KMS-11 (cell line): Measurements from ENCODE around the gene R3HCC1L.

ENCODE experiments used
- H2AFZ ChIP-seq: fragments of 200-600 bp; sonication (generic); 2 replicates; pipeline ENCODE4 v1.6.1; 2016; ENCODE audit warnings: antibody characterized with exemption, mixed run types, low read depth
- H3K27ac ChIP-seq: fragments of 200-600 bp; sonication (generic); 2 replicates; pipeline ENCODE4 v1.6.1; 2016; ENCODE audit warnings: mild to moderate bottlenecking, mixed run types
- H3K27me3 ChIP-seq: fragments of 200-600 bp; sonication (generic); 2 replicates; pipeline ENCODE4 v1.6.1; 2017; ENCODE audit warnings: mild to moderate bottlenecking, low read depth, mixed run types, moderate library complexity; ENCODE audit not compliant: insufficient read depth
- H3K36me3 ChIP-seq: fragments of 200-600 bp; sonication (generic); 2 replicates; pipeline ENCODE4 v1.6.1; 2017; ENCODE audit warnings: mild to moderate bottlenecking, mixed run types; ENCODE audit not compliant: insufficient read depth
- H3K4me1 ChIP-seq: fragments of 200-600 bp; sonication (generic); 2 replicates; pipeline ENCODE4 v1.6.1; 2016; ENCODE audit warnings: mild to moderate bottlenecking, low read depth, mixed run types; ENCODE audit not compliant: poor library complexity, severe bottlenecking
- H3K4me2 ChIP-seq: fragments of 200-600 bp; sonication (generic); 2 replicates; pipeline ENCODE4 v1.7.0; 2016; ENCODE audit warnings: mild to moderate bottlenecking, mixed run types
- H3K4me3 ChIP-seq: fragments of 200-600 bp; sonication (generic); IDR thresholded peaks from 2 replicates; pipeline ENCODE4 v1.6.1; 2017; ENCODE audit warnings: low read depth, low read length, mixed read lengths; ENCODE audit not compliant: insufficient read depth
- H3K79me2 ChIP-seq: fragments of 200-600 bp; sonication (generic); 2 replicates; pipeline ENCODE4 v1.6.1; 2016; ENCODE audit warnings: low read depth, mixed run types; ENCODE audit not compliant: insufficient read depth
- H3K9ac ChIP-seq: fragments of 200-600 bp; sonication (generic); 2 replicates; pipeline ENCODE4 v1.6.1; 2016; ENCODE audit warnings: mild to moderate bottlenecking, mixed run types
- H4K20me1 ChIP-seq: fragments of 200-600 bp; sonication (generic); 2 replicates; pipeline ENCODE4 v1.6.1; 2016; ENCODE audit warnings: mild to moderate bottlenecking, mixed run types; ENCODE audit not compliant: insufficient read depth
- TF ChIP-seq, protein P1 (sequence below): fragments of 200-600 bp; sonication (generic); conservative IDR thresholded peaks from 2 replicates; pipeline ENCODE4 v1.6.1; 2017; ENCODE audit warnings: low read depth, mild to moderate bottlenecking, antibody characterized with exemption, low read length, moderate library complexity, mixed read lengths

Gene R3HCC1L

DNA sequence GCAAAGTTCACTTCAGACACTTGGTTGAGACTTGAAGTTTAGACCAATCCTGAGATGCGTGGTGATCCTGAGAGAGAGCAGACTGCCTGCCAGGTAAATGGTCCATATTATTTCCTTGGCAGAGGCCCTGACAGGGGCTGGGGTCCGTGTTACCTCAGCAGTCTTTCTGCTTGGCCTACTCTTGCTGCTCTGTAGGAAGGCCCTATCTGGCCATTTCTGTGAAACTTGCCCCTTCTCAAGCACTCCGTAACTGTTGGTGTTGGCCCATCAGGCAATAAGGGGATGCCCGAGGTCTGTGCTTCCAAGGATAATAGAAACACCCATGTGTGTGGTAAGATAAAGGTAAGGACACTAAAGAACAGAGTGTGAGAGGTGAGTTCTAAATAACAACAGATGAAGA, 113.6 kb downstream of the R3HCC1L start:
- Histone ChIP-seq H3K4me2 (no peak overlapping the region), H3K9ac (no peak overlapping the region), H3K27me3 (no peaks in the 10 kb centered on the region), H2AFZ (no peak overlapping the region), H3K4me3 (no peak overlapping the region), H3K27ac (no peak overlapping the region), H3K79me2 (no peaks in the 10 kb centered on the region), H3K36me3 (no peaks in the 10 kb centered on the region), H3K4me1 (no peaks in the 10 kb centered on the region), H4K20me1 (no peaks in the 10 kb centered on the region)
- TF ChIP-seq, protein P1, sequence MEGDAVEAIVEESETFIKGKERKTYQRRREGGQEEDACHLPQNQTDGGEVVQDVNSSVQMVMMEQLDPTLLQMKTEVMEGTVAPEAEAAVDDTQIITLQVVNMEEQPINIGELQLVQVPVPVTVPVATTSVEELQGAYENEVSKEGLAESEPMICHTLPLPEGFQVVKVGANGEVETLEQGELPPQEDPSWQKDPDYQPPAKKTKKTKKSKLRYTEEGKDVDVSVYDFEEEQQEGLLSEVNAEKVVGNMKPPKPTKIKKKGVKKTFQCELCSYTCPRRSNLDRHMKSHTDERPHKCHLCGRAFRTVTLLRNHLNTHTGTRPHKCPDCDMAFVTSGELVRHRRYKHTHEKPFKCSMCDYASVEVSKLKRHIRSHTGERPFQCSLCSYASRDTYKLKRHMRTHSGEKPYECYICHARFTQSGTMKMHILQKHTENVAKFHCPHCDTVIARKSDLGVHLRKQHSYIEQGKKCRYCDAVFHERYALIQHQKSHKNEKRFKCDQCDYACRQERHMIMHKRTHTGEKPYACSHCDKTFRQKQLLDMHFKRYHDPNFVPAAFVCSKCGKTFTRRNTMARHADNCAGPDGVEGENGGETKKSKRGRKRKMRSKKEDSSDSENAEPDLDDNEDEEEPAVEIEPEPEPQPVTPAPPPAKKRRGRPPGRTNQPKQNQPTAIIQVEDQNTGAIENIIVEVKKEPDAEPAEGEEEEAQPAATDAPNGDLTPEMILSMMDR: no peak

DNA sequence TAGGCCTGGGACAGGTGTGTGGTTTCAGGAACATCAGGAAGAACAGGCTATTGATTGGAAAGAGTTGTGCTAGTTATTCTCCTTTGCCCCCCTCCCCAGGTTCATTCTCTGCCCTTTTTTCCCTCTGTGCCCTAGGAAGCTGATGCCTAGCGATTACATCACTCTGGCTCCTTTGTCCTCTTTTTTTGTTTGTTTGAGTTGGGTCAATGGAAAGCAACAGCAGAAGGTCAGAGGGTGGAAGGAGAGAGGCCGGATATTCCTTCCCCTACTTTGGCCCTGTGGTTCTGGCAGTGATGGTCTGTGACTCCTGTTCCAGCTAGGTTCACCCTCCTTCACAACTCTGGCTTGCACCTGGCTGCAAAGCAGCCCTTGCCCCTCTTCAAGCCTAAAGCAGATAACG, 114.7 kb downstream of the R3HCC1L start:
- no peak overlapping the region for H3K4me3 ChIP-seq
- H3K27ac ChIP-seq: no peak overlapping the region
- H3K79me2 ChIP-seq: no peaks in the 10 kb centered on the region
- H4K20me1 ChIP-seq: no peaks in the 10 kb centered on the region
- peaks cover 4% of the 10 kb centered on the region for H3K4me1 ChIP-seq
- H2AFZ ChIP-seq: no peak overlapping the region
- TF ChIP-seq, protein P1: no peak
- H3K9ac ChIP-seq: no peak overlapping the region
- no peaks in the 10 kb centered on the region for H3K36me3 ChIP-seq
- H3K4me2 ChIP-seq: no peak overlapping the region
- no peaks in the 10 kb centered on the region for H3K27me3 ChIP-seq

DNA sequence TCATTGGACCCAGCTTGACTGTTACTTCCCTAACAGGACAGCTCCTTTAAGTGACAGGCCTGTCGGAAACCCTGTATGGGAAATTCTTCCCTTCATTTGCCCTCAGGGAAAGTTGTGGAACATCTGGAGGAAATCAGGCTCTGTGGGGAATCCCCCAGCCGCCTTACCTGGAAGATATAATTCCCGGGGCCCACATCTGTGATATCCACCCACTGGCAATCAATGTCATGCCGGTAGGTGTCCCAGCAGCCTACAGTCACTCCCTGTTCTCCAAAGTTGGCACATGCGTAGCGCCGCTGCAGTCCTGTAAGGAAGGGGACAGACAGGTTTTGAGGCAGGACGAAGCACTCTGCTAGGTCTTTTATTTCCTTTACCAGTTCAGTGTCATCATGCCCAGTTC, 116.9 kb downstream of the R3HCC1L start:
- TF ChIP-seq, protein P1: no peak
- Histone ChIP-seq H3K4me2 (no peak overlapping the region), H3K9ac (no peak overlapping the region), H2AFZ (no peak overlapping the region), H4K20me1 (no peaks in the 10 kb centered on the region), H3K4me3 (no peak overlapping the region), H3K27me3 (no peaks in the 10 kb centered on the region), H3K27ac (no peak overlapping the region), H3K4me1 (peaks cover 15% of the 10 kb centered on the region), H3K79me2 (no peaks in the 10 kb centered on the region), H3K36me3 (no peaks in the 10 kb centered on the region)

DNA sequence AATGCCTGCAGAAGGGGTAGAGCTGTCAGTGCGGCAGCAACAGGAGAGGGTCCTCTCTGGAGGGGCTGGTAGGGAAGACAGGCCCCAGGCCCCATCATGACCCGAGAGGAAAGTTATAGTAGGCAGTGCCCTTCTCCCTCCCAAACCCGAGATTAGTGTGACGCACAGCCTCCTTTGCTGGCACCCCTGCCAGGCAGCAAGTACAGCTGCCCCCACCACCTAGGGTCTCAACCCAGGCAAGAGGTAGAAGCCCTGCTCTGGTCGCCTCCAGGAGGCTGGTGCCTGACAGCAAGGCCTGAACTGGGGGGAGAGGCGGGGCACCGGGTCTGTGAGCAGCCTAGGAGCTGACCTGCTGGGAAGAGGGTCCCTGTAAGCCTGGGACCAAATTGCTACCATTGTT, 118.0 kb downstream of the R3HCC1L start:
- H3K36me3 ChIP-seq: no peaks in the 10 kb centered on the region
- TF ChIP-seq, protein P1: no peak
- H3K9ac ChIP-seq: no peak overlapping the region
- no peak overlapping the region for H3K4me3 ChIP-seq
- no peaks in the 10 kb centered on the region for H3K79me2 ChIP-seq
- H3K27me3 ChIP-seq: no peaks in the 10 kb centered on the region
- H2AFZ ChIP-seq: no peak overlapping the region
- peaks cover 15% of the 10 kb centered on the region for H3K4me1 ChIP-seq
- no peak overlapping the region for H3K27ac ChIP-seq
- H3K4me2 ChIP-seq: no peak overlapping the region
- H4K20me1 ChIP-seq: no peaks in the 10 kb centered on the region
